Neural progenitor cell (in vitro differentiated cells): Measurements from ENCODE around the gene ZNF536.

ENCODE experiments used
- EZH2 ChIP-seq: fragments of 200-600 bp; sonication (generic); IDR thresholded peaks from 2 replicates; pipeline ENCODE4 v1.6.1; 2017; ENCODE audit warnings: antibody characterized with exemption, mild to moderate bottlenecking, moderate library complexity
- EZH2phosphoT487 ChIP-seq: fragments of 200-600 bp; sonication (generic); IDR thresholded peaks from 2 replicates; pipeline ENCODE4 v1.6.1; 2017; ENCODE audit warnings: antibody characterized with exemption
- TF ChIP-seq, protein P1 (sequence below): fragments of 200-600 bp; sonication (generic); IDR thresholded peaks from 2 replicates; pipeline ENCODE4 v1.5.1; 2017; ENCODE audit warnings: antibody characterized with exemption, mild to moderate bottlenecking

DNA sequence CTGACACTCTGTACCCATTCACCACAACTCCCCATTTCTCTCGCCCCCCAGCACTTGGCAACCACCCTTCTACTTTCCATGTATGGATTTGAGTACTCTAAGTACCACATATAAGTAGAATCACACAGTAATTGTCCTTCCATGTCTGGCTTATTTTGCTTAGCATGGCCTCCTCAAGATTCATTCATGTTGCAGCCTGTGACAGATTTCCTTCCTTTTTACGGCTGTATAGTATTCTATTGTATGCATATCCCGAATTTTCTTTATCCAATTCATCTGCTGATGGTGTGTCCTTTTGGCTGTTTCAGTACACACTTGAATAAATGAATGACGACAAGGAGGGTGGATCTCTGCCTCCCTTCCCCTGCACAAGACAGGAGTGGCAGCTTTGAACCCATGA lies 95.1 kb downstream of the ZNF536 start:
- TF ChIP-seq EZH2 = no peak
- TF ChIP-seq, protein P1, sequence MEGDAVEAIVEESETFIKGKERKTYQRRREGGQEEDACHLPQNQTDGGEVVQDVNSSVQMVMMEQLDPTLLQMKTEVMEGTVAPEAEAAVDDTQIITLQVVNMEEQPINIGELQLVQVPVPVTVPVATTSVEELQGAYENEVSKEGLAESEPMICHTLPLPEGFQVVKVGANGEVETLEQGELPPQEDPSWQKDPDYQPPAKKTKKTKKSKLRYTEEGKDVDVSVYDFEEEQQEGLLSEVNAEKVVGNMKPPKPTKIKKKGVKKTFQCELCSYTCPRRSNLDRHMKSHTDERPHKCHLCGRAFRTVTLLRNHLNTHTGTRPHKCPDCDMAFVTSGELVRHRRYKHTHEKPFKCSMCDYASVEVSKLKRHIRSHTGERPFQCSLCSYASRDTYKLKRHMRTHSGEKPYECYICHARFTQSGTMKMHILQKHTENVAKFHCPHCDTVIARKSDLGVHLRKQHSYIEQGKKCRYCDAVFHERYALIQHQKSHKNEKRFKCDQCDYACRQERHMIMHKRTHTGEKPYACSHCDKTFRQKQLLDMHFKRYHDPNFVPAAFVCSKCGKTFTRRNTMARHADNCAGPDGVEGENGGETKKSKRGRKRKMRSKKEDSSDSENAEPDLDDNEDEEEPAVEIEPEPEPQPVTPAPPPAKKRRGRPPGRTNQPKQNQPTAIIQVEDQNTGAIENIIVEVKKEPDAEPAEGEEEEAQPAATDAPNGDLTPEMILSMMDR = no peak
- TF ChIP-seq EZH2phosphoT487 = no peak
